Ecto neural progenitor cell (in vitro differentiated cells): ENCODE results near the gene ADAP1.
"Not testable (repeated sequence)": the region's sequence is repeated elsewhere in the genome, so short reads cannot be mapped to it uniquely, and the experiment has no call there.

Experiments used
- DNase-seq: peaks from one replicate; pipeline ENCODE4 v3.0.0-alpha.2; 2018; ENCODE audit warnings: low spot score

ADAP1 gene

GRCh38 chr7:880450-880849, 74.0 kb downstream of the ADAP1 start:
- no peak for DNase-seq

DNA sequence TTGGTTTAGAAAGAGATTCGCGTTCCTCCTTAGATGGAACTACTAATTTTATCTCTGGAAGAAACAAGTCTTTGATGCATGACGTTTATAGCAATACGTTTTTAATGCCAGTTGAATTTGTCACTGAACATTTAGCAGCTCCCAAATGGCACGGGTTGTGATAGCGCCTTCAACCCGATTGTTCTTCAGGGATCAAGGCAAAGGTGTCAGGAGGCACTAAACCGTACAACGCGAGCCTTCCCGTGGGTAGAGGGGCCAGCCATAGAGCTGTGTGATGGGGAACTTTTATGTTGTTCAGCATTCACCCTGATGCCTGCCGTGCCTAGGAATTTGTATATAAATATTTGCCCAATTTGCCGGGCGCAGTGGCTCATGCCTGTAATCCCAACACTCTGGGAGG, 74.8 kb downstream of the ADAP1 start:
- no peak for DNase-seq

DNA sequence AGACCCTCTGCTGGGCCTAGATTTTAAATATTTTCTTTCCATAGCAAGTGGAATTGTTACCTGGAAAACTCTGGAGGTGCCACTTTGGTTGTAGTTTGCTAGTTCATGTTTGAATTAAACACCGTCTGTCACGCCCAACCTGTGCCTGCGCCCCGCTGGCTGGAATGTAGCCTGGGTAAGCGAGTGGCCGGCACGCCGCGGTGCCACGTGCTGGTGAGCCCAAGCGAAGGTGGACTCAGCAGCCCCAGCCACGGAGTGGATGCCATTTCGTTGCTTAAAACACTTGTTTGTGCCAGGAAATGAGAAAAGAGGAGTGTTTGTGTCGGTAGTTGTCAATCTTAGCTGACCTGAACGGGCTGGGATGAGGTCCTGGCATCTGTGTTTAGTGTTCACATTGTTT, 75.4 kb downstream of the ADAP1 start:
- DNase-seq = no peak

GRCh38 chr7:877312-878232, 76.9 kb downstream of the ADAP1 start:
- DNase-seq = no peak

GRCh38 chr7:876972-877311, 77.5 kb downstream of the ADAP1 start:
- no peak for DNase-seq

GRCh38 chr7:876077-876971, 78.2 kb downstream of the ADAP1 start, which contains the start of gene GET4:
Gene GET4, plus strand, starts transcription at chr7:876554. Its CDS starts 92 bp downstream, at chr7:876646.
- DNase-seq = peak; percentile 97

DNA sequence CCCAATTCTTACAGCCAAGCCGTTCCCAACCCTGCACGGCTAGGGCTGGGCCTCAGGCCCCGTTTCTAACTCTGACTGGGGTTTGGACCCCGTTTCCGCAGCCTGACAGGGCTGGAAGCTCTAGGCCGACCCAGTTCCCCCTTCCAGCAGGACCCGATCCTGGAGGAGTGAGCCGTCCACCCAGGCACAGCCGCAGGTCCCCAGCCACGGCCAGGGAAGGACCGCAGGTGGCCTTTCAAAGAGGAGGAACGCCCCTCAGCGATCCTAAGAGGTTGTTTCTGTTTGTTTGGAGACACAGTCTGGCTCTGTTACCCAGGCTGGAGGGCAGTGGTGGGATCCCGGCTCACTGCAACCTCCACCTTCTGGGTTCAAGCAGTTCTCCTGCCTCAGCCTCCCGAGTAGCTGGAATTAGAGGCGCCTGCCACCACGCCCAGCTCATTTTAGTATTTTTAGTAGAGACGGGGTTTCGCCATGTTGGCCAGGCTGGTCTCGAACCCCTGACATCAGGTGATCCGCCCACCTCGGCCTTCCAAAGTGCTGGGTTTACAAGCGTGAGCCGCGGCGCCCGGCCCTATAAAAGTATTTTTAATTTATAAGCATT, 78.9 kb downstream of the ADAP1 start:
- no peak for DNase-seq

- DNase-seq = no peak
Observed at GRCh38 chr7:875051-875450, 79.4 kb downstream of the ADAP1 start.

DNA sequence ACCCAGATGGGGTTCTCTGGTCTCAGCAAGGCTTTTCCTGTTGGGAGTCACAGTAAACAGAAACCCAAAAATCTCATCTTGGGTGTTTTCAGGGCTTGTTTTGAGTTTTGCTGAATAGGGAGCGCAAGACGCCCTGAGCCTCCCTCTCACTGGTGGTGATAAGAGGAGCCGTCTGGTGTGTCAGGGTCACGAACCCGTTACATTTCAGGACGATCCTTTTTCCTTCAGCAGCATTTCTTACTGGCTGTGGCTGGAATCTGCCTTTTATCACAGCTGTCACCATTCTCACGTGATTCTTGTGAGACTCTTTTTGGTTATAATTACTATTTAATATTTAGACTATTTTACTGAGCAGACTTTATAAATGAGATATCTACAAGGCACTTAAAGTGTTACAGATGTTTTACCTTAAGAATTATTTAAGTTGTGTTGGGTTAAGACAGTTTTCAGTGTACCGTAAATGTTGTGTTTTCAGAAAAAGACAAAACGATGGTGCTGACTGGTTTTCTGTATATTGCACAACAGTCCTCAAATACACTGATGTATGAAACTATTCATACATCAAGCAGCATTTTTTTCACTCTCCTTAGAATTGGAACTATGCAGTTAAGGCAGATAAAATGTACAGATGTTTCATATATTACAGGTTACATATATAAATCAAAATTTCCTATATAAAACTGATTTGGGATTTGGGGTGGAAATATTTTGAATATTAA, 80.3 kb downstream of the ADAP1 start:
- no peak for DNase-seq

GRCh38 chr7:873367-874002, 81.0 kb downstream of the ADAP1 start:
- DNase-seq = peak; percentile 82

- DNase-seq = not testable (repeated sequence)
Observed at GRCh38 chr7:872685-873084, 81.8 kb downstream of the ADAP1 start.

GRCh38 chr7:871900-872537, 82.5 kb downstream of the ADAP1 start:
- no peak for DNase-seq

GRCh38 chr7:869348-869747, 85.1 kb downstream of the ADAP1 start:
- DNase-seq = no peak

DNA sequence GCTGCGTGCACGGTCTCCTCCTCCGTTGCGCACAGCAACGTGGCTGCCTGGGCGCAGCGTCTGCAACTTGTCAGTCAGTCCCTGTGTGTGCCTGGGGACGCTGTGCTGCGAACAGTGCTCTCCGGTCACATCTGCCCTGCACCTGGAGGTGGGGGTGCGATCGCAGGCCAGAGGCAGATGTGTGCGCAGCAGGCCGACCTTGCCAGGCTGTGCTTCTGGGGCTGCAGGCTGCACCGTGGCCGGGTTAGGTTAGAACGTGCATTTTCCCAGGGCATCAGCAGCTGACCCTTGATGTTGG, 86.3 kb downstream of the ADAP1 start:
- no peak for DNase-seq

DNA sequence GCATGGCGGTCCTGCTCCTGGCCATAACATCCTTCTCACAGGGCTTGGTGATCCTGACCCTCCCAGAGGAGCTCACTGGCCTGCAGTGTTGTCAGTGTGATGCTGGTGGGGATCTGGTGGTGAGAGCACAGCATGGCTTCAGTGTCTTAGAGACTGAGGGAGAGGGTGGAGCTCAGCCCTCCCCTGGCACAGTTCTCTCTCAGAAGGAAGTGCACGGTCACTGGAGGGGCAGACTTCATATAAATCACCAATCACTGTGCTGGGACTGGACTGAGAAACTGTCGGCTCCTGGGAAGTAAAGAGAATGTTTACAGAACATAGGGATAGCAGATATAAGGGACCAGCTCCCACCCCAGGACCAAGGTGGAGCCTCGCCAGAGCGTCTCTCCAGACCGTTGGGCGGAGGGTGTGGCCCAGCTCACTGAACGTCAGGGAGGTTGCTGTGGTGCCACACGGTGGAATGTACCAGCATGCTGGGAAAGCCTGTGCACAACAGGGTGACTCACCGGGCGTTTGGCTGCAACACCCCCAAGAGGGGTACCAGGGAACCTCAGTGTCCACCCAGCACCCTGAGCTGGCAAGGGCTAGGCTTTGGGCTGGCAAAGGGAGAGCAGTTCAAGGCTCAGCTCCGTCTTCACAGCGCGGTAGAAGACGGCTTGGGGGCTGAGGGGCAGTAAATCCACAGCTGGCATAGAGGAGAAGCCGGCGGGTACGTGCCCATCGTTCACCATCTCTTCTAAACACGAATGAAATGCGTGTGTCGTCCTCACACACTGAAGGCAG, 86.9 kb downstream of the ADAP1 start:
- no peak for DNase-seq

- no peak for DNase-seq
Observed at GRCh38 chr7:867001-867405, 87.5 kb downstream of the ADAP1 start.

GRCh38 chr7:865921-866320, 88.6 kb downstream of the ADAP1 start:
- DNase-seq = no peak

DNA sequence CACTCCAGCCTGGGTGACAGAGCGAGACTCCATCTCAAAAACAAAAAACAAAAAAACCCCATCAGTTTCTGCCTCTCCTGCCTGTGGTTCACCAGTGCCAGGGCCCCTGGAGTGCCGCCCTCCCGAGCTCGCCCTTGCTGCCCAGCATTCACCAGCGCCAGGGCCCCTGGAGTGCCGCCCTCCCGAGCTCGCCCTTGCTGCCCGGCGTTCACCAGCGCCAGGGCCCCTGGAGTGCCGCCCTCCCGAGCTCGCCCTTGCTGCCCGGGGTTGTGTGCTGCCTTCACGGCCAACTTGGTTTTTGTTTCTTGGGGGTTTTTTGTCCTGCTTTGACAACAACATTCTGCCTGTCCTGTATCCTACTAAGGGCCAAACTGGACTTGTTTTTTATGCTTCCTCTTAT, 91.4 kb downstream of the ADAP1 start:
- no peak for DNase-seq

- DNase-seq = no peak
Observed at GRCh38 chr7:862157-862556, 92.3 kb downstream of the ADAP1 start.

GRCh38 chr7:861222-861621, 93.3 kb downstream of the ADAP1 start:
- DNase-seq = no peak
